HG02852 (cell line): ENCODE measurements around the gene THAP12.
"Not testable (repeated sequence)": the region's sequence is repeated elsewhere in the genome, so short reads cannot be mapped to it uniquely, and the experiment has no call there.

ENCODE experiments used
- ATAC-seq: cut with Tn5 transposase; IDR thresholded peaks from one replicate; pipeline ENCODE4 v1.9.1; 2021; ENCODE audit warnings: mild to moderate bottlenecking, moderate library complexity; ENCODE audit not compliant: unreplicated experiment

THAP12 gene

GRCh38 chr11:76329084-76329648 lies 51.8 kb downstream of the THAP12 start:
- no peak for ATAC-seq

DNA sequence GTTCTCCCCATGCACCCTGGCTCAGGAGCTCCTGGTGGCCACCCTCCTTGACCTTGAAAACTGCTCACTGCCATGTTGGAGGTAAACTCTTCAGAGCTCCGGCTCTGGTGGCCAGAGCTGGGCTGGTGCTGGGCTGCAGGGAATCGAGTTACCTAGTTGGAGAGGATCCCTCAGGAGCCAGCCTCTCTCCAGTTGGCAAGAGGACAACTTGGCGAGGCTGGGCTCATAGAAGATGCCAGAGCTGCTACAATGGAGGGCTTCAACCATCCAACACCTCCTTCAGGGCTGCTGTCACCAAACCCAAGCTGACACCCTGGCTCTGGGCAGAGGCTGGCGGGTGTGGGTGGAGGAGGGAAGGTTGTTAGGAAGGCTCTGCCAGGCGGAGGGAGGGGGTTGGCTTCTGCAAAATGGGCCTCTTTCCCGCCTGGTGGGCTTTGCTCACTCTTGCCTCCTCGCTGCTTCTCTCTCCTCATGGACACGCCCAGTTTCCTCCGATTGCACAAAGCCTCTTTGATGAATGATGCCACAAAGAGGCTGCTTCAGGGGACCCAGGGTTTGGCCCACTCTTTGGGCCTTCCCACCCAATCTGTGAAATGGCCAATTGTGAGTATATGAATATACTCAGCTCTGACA lies 53.1 kb downstream of the THAP12 start:
- ATAC-seq: no peak

DNA sequence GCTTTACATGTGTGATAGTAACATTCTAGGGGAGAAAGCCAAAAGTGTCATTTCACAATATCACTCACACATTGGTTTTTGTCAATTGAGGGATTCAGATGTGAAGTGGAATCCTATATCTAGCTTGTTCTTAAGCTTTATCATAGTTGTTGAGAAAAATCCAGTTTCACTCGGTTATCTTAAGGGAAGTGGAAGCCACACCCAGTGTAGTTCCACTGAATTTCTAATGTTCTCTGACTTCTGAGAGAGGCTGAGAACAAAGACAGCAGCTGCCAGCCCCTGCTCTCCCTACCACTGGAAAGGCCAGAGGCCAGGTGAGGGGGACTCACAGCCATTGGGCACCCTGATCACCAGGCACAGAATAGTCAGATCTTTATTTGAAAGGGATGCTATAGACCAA lies 53.7 kb downstream of the THAP12 start:
- no peak for ATAC-seq

DNA sequence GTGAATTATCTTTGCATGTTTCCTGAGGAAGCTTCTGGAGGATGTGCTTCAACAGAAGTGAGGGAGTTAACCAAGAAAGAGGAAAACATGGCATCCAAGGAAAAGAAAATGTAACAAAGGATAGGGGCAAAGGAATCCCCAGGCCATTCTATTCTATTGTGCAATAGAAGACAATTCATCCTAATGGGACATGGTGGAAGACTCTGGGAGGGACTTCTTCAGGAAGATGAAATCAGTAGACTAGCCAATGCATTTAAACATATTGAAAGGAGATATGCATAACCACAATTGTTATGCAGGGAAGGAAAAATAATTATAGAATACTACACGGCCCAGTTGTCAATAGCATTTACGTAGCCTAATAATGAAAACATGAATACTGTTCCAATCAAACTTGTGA lies 55.7 kb downstream of the THAP12 start:
- ATAC-seq: no peak

DNA sequence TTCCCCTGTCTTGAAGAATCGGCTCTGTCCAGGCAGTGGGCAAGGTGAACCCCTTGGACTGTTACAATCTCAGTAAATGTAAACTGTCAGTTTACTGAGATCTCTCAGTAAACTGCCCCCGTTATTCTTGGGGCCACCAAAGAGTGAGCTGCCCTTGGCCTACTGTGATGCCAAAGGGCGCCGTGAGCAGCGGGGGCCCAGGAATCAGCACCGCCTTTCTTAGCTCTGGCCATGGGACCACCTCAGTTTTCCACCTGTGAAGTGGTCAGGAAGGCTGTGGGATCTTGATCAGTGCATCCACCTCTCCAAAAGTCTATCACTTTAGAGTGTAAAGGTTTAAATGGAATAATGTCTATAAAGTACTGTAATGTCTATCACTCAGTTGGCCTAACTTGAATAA lies 57.1 kb downstream of the THAP12 start:
- no peak for ATAC-seq

DNA sequence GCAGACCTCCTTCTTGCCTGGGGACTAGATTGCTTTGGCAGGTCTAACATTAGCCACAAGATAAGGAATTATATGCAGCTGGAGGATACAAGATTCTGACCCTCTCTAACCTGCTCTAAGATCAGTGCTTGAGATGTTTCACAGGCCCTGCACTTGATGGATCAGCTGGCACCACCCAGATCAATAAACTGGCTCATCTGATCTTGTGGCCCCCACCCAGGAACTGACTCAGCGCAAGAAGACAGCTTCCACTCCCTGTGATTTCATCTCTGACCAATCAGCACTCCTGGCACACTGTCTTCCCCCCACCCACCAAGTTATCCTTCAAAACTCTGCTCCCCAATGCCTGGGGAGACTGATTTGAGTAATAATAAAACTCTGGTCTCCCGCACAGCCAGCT lies 57.6 kb downstream of the THAP12 start:
- ATAC-seq: not testable (repeated sequence)

DNA sequence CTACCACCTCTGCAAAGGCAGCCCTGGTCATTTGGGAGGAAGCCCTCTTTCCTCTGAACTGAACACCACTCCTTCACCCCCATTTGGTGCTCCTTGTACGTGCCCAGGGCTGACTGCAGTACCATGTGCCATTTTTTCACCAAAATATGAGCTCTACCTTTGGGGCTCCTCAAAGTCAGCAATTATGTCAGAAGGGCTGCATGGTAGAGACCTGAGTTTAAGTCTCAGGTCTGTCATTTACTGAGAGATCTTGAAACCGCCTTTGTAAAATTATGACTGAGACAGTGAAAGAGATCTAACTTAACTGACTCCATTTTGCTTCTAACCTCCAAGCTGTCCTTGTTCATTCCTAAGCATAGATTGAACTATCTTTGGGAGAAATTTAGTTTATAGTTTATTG lies 58.0 kb downstream of the THAP12 start:
- no peak for ATAC-seq

GRCh38 chr11:76322540-76322939 lies 58.4 kb downstream of the THAP12 start:
- no peak for ATAC-seq

- ATAC-seq: no peak
These were observed 59.0 kb downstream of the THAP12 start for GRCh38 chr11:76321820-76322524.

DNA sequence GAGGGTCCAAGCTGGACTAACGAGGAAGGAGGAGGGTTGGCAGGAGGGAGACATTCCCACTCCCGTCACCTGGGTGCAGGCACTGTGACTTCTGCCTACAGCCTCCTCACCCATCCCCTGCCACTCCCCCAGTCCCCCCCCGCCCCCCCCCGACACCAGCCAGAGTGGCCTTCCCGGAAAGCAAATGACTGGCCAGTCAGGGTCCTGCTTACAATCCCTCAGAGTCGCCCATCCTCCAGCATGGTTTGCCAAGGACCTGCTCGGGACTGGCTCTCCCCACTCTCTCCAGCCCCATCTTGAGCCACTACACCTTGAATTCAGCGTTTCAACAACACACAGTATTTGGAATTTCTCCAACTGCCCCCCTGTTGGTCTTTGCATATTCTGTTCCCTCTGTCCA lies 59.6 kb downstream of the THAP12 start:
- no peak for ATAC-seq

DNA sequence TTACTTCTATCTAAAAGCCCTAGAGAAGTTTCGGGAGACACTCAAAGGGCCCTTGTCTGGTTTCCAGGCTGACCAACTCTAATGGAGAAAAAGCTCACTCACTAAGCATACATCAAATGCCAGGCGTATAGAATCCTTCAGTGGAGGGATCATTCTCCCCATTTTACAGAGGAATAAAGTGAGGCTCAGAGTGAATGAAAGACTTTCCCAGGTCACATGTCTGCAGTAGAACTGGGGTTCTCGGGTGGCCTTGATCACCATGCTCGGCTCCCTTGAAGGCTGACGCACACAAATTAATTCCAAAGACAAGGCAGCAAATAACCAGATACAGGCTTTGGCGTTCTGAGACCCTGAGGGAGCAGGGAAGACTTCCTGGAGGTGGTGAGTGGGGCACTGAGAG lies 60.0 kb downstream of the THAP12 start:
- ATAC-seq: no peak

DNA sequence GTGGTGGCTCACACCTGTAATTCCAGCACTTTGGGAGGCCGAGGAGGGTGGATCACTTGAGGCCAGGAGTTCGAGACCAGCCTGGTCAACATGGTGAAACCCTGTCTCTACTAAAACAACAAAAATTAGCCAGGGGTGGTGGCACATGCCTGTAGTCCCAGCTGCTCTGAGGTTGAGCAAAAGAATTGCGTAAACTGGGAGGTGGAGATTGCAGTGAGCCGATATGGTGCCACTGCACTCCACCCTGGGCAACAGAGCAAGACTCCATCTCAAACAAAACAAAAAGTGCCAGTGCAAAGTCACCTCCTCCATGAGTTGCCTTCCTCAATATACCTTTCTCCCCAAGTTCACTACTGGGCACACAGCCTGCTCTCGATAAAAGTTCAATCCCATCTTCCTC lies 61.1 kb downstream of the THAP12 start:
- ATAC-seq: not testable (repeated sequence)

- ATAC-seq: no peak
These were observed 62.1 kb downstream of the THAP12 start for GRCh38 chr11:76318744-76319384.

DNA sequence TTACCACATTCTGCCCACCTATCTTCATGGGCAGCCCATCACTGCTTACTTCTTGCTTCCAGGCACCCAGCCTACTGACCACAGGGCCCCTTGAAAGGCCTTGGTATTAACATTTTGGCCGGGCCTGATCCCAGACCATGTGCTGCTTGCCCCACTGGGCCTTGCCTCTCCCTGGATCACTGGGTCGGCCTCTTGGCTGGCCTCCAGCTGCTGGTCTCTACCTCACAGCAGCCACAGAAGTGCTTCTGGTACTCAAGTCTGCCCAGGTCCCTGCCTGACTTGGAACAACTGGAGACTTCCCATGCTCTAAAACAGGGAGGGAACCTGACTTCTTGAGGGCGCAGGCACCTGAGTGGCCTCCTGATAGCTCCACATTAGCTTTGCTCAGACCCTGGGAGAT lies 63.6 kb downstream of the THAP12 start:
- no peak for ATAC-seq

GRCh38 chr11:76316726-76317125 lies 64.2 kb downstream of the THAP12 start:
- no peak for ATAC-seq

DNA sequence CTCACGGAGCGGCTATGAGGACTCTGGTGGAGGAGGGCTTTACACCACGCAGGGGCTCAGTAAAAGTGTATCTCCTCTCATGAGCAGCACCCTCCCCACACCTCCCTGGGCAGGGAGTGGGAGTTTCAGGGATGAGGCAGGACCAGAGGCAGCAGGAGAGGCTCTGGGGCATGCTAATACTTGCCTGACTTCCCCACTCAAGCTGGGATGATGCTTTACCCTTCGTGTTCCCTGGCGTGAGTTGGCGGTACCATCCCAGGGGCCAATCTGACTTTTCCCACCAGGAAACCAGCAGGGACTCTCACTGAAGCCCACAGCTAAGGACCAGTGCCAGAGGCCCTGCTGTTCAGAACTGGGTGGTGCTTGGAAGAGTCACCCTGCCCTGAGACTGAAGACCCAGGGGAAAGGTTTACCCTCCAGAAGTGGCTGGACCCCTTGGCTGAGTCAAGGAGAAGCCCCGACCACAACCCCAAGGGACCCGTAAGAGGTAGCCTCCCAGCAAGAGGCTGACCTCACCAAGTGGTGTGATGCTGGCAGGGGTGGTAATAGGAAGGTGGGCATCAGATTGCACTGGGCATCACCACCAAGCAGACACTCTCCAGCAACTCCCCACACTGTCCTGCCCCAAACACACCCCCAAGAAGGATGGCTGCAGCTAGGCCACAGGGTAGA lies 65.6 kb downstream of the THAP12 start:
- ATAC-seq: no peak

DNA sequence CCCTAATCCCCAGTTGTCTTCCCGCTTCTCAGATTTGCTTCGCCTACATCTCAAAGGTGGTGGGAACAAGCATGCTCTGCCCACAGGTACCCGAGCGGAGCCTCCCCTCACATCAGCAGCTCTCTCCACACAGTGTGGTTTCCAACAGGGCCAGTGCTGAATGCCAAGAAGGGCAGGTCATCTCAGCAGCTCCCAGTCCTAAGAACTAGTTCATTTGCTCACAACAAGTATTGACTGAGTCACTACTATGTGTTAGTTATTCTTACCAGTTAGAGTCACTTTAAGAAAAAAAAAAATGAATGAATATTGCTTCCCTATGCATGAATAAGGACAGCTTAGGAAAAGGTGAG lies 66.2 kb downstream of the THAP12 start:
- ATAC-seq: no peak

- ATAC-seq: no peak
These were observed 66.8 kb downstream of the THAP12 start for GRCh38 chr11:76313913-76314740.

GRCh38 chr11:76313271-76313670 lies 67.7 kb downstream of the THAP12 start:
- no peak for ATAC-seq

GRCh38 chr11:76310832-76311595 lies 69.9 kb downstream of the THAP12 start:
- ATAC-seq: no peak
